SH-SY5Y (cell line): ENCODE data around the gene PXYLP1.

Source experiments
- GATA2 ChIP-seq: IDR thresholded peaks from 2 replicates; pipeline ENCODE4 v1.6.1; 2011; ENCODE audit warnings: mild to moderate bottlenecking, low read depth, low read length
- GATA3 ChIP-seq: IDR thresholded peaks from 2 replicates; pipeline ENCODE4 v1.6.1; 2011; ENCODE audit warnings: low read depth, mild to moderate bottlenecking, low read length, moderate library complexity

- TF ChIP-seq GATA2 (no peak), GATA3 (no peak)
These were observed 34.6 kb downstream of the PXYLP1 start for GRCh38 chr3:141266186-141266585.
